ENCODE data around the gene ARHGEF17. TPM values are rescaled to one million over a fixed set of nuclear protein-coding genes. Genes with fewer than 3 reads are reported as not detected.

Gene ARHGEF17
- total and polyA plus RNA-seq, 2 of the 13 experiments (the other 11 are each of a cell fraction or from before 2014, with no cell fraction given), result 10.7 to 28.8 TPM

GRCh38 chr11:73365352-73366264, 57.5 kb downstream of the ARHGEF17 start:
- DNase-seq (ENCODE audit: low spot score) (no peak), ATAC-seq (no peak), FAIRE-seq (no peak)
- Histone ChIP-seq H2AFZ (ENCODE audit: low read length) (no peak overlapping the region), H3K4me2 (ENCODE audit: low read depth, low read length) (no peak overlapping the region), H3K79me2 (ENCODE audit: insufficient read depth, low read length) (no peaks in the 10 kb centered on the region), H3K9me3 (ENCODE audit: low read length) (no peaks in the 10 kb centered on the region), H3K4me3 (replicated peaks in 1 of 3; ENCODE audit: insufficient read depth in 1 of 3, low read depth in 2 of 3, low read length in 3 of 3) (no peak overlapping the region), H3K9ac (ENCODE audit: insufficient read depth, low read depth, low read length) (no peak overlapping the region), H4K20me1 (ENCODE audit: insufficient read depth, low read length) (no peaks in the 10 kb centered on the region), H3K4me1 (ENCODE audit: insufficient read depth, low read length) (no peaks in the 10 kb centered on the region), H3K36me3 (replicated peaks in 1 of 2; ENCODE audit: control insufficient read depth in 1 of 2, insufficient read depth in 2 of 2, low read length in 2 of 2) (peaks cover 29 to 35% of the 10 kb centered on the region in 2 experiments; a peak in 4 of 5 replicates), H3K27ac (ENCODE audit: extremely low read length, insufficient read depth, low read length) (no peak overlapping the region), H3K27me3 (ENCODE audit: control insufficient read depth in 1 of 2, insufficient read depth in 2 of 2, low read length in 2 of 2) (no peaks in the 10 kb centered on the region)
- in situ Hi-C loops (cut with HindIII; ENCODE audit: extremely low pct_ligation_motif_present, low pct_unique_long_range_greater_than_20kb) (no loop called here), intact Hi-C loops (cut with micrococcal nuclease; ENCODE audit: unreplicated experiment) (no loop called here)
- 97% methylated on average over 16 of the region's 24 CpGs for WGBS (ENCODE audit: low lambda C conversion rate)
- CTCF ChIA-PET (ENCODE audit: low intra/inter-chr PET ratio, low total read pairs), result no interaction called here
- no TSS peak for BruUV-seq (replicated peaks)
- TF ChIP-seq FOXO4 (CRISPR knock-in tag; conservative IDR thresholded peaks at IDR 0.05) (no peak), AGO2 (optimal IDR thresholded peaks at IDR 0.05; ENCODE audit: low read depth, low read length) (peak; percentile 35)
- POLR2A ChIA-PET, result no interaction called here

GRCh38 chr11:73366265-73366610, 58.2 kb downstream of the ARHGEF17 start:
- peaks cover 24 to 29% of the 10 kb centered on the region in 2 experiments; a peak in 4 of 5 replicates for H3K36me3 ChIP-seq (replicated peaks in 1 of 2; ENCODE audit: control insufficient read depth in 1 of 2, insufficient read depth in 2 of 2, low read length in 2 of 2)
- no peak overlapping the region for H3K4me2 ChIP-seq (ENCODE audit: low read depth, low read length)
- intact Hi-C loops (cut with micrococcal nuclease; ENCODE audit: unreplicated experiment) (no loop called here), in situ Hi-C loops (cut with HindIII; ENCODE audit: extremely low pct_ligation_motif_present, low pct_unique_long_range_greater_than_20kb) (no loop called here)
- H4K20me1 ChIP-seq (ENCODE audit: insufficient read depth, low read length), result no peaks in the 10 kb centered on the region
- no peak overlapping the region for H2AFZ ChIP-seq (ENCODE audit: low read length)
- H3K27me3 ChIP-seq (ENCODE audit: control insufficient read depth in 1 of 2, insufficient read depth in 2 of 2, low read length in 2 of 2), result no peaks in the 10 kb centered on the region
- TF ChIP-seq SIN3B (IDR thresholded peaks at IDR 0.05; ENCODE audit: low read length), result no peak
- no peak for TF ChIP-seq PAF1 (CRISPR knock-in tag; IDR thresholded peaks at IDR 0.05)
- no peak for TF ChIP-seq NRL (CRISPR knock-in tag; IDR thresholded peaks at IDR 0.05; ENCODE audit: borderline replicate concordance)
- TF ChIP-seq POLR2AphosphoS2 (IDR thresholded peaks at IDR 0.05; ENCODE audit: low read depth, low read length), result no peak
- no peak for TF ChIP-seq NFYB (CRISPR knock-in tag; IDR thresholded peaks at IDR 0.05)
- TF ChIP-seq ZNF17 (CRISPR knock-in tag; IDR thresholded peaks at IDR 0.05), result no peak
- no peak for TF ChIP-seq FOXJ3 (CRISPR knock-in tag; IDR thresholded peaks at IDR 0.05; ENCODE audit: borderline replicate concordance)
- no peak for TF ChIP-seq SNAPC2 (CRISPR knock-in tag; IDR thresholded peaks at IDR 0.05)
- TF ChIP-seq TEAD3 (CRISPR knock-in tag; optimal IDR thresholded peaks at IDR 0.05; ENCODE audit: borderline replicate concordance), result no peak
- TF ChIP-seq XRCC5 (optimal IDR thresholded peaks at IDR 0.05; ENCODE audit: low read length), result no peak
- no peak for TF ChIP-seq CREB1 (IDR thresholded peaks at IDR 0.05)
- TF ChIP-seq CREB1 (CRISPR knock-in tag; IDR thresholded peaks at IDR 0.05), result no peak
- TF ChIP-seq KMT2B (CRISPR knock-in tag; IDR thresholded peaks at IDR 0.05), result no peak
- no peak for TF ChIP-seq ZNF761 (CRISPR knock-in tag; conservative IDR thresholded peaks at IDR 0.05)
- no peak for DNase-seq (ENCODE audit: low spot score)
- no peak overlapping the region for H3K9ac ChIP-seq (ENCODE audit: insufficient read depth, low read depth, low read length)
- ChIA-PET CTCF (ENCODE audit: low intra/inter-chr PET ratio, low total read pairs) (no interaction called here), POLR2A (no interaction called here)
- H3K79me2 ChIP-seq (ENCODE audit: insufficient read depth, low read length), result no peaks in the 10 kb centered on the region
- WGBS (ENCODE audit: low lambda C conversion rate), result 94% methylated on average over 4 of the region's 4 CpGs
- FAIRE-seq, result no peak
- no peaks in the 10 kb centered on the region for H3K9me3 ChIP-seq (ENCODE audit: low read length)
- ATAC-seq, result no peak
- H3K4me3 ChIP-seq (replicated peaks in 1 of 3; ENCODE audit: insufficient read depth in 1 of 3, low read depth in 2 of 3, low read length in 3 of 3), result no peak overlapping the region
- no peak overlapping the region for H3K27ac ChIP-seq (ENCODE audit: extremely low read length, insufficient read depth, low read length)
- no TSS peak for BruUV-seq (replicated peaks)
- H3K4me1 ChIP-seq (ENCODE audit: insufficient read depth, low read length), result no peaks in the 10 kb centered on the region

Measured in HepG2 (cell line).